SK-N-MC (cell line): Measurements from ENCODE around the gene GNA14.
A peak's percentile ranks its signal among the peaks of the same experiment; 100 is the strongest.

Source experiments
- DNase-seq: peaks from one replicate; pipeline ENCODE4 v3.0.0-alpha.2; 2011; ENCODE audit warnings: low read depth, low spot score
- H3K27ac ChIP-seq: fragments of 200-600 bp; sonication (generic); 2 replicates; pipeline ENCODE4 v1.5.1; 2016; ENCODE audit warnings: mixed run types
- H3K36me3 ChIP-seq: fragments of 200-600 bp; sonication (generic); 2 replicates; pipeline ENCODE4 v1.6.1; 2017; ENCODE audit warnings: antibody characterized with exemption, low read length, mixed read lengths; ENCODE audit not compliant: insufficient read depth
- H3K4me3 ChIP-seq: fragments of 200-600 bp; sonication (generic); 2 replicates; pipeline ENCODE4 v1.5.1; 2016
- H3K9ac ChIP-seq: fragments of 200-600 bp; sonication (generic); 2 replicates; pipeline ENCODE4 v1.8.0; 2017; ENCODE audit warnings: mixed run types, mixed read lengths; ENCODE audit not compliant: insufficient read length
- H3K9me3 ChIP-seq: fragments of 200-600 bp; sonication (generic); 2 replicates; pipeline ENCODE4 v1.6.1; 2017; ENCODE audit warnings: low read depth, mild to moderate bottlenecking, antibody characterized with exemption, low read length, moderate library complexity, mixed read lengths
- EZH2 ChIP-seq: fragments of 200-600 bp; sonication (generic); IDR thresholded peaks from one replicate; pipeline ENCODE4 v1.6.1; 2017; ENCODE audit warnings: antibody characterized with exemption
- FOXP2 ChIP-seq: optimal IDR thresholded peaks from 2 replicates; pipeline ENCODE3; 2011; ENCODE audit warnings: mild to moderate bottlenecking, moderate library complexity; ENCODE audit not compliant: insufficient read depth; ENCODE audit errors: extremely low read length, control extremely low read depth
- POLR2AphosphoS5 ChIP-seq: IDR thresholded peaks from 2 replicates; pipeline ENCODE4 v1.6.1; 2012; ENCODE audit warnings: mild to moderate bottlenecking, low read depth, low read length, borderline replicate concordance

The GNA14 gene

DNA sequence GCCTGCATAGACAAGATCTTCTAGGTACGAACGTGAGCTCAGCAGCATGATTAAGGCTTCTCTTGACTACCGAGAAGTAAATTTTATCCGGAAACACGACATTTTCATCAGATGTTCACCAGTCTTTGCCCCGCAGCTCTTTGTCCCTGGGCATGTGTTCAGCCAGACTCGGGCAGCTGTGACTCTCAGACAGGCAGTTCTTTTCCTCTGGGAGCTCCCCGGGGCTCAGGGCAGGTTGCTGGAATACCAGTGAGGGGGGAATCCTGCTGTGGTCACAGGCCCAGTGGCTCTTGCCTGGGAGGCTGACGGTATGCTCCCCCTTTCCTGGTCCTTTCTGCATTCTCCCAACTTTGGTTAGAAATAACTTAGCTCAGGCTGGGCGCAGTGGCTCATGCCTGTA lies 186.1 kb downstream of the GNA14 start:
- no peak overlapping the region for H3K9ac ChIP-seq
- no peaks in the 10 kb centered on the region for H3K36me3 ChIP-seq
- no peak overlapping the region for H3K4me3 ChIP-seq
- no peak for DNase-seq
- TF ChIP-seq POLR2AphosphoS5, result no peak
- no peak for TF ChIP-seq FOXP2
- H3K9me3 ChIP-seq, result no peaks in the 10 kb centered on the region
- no peak overlapping the region for H3K27ac ChIP-seq

DNA sequence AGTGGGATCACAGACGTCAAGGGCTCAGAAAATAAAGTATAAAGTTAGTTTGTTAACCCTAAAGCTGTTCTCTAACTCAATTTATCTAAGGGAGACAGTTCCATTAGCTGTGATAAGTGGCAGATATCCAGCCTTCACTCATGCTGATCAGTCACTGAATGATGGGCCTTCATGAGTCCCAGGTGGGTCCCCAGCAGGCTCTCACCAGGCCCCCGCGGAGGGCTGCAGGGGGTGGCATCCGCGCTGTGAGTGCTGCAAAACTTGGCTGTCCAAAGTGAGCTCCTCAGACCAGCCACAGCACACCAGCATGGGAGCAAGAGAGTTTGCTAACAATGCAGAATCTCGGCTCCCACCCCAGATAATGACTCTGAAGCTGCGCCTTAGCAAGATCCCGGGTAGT lies 187.2 kb downstream of the GNA14 start:
- Histone ChIP-seq H3K9ac (no peak overlapping the region), H3K4me3 (no peak overlapping the region), H3K9me3 (no peaks in the 10 kb centered on the region), H3K36me3 (no peaks in the 10 kb centered on the region), H3K27ac (no peak overlapping the region)
- DNase-seq, result no peak
- TF ChIP-seq POLR2AphosphoS5, result no peak
- no peak for TF ChIP-seq EZH2
- TF ChIP-seq FOXP2, result no peak

DNA sequence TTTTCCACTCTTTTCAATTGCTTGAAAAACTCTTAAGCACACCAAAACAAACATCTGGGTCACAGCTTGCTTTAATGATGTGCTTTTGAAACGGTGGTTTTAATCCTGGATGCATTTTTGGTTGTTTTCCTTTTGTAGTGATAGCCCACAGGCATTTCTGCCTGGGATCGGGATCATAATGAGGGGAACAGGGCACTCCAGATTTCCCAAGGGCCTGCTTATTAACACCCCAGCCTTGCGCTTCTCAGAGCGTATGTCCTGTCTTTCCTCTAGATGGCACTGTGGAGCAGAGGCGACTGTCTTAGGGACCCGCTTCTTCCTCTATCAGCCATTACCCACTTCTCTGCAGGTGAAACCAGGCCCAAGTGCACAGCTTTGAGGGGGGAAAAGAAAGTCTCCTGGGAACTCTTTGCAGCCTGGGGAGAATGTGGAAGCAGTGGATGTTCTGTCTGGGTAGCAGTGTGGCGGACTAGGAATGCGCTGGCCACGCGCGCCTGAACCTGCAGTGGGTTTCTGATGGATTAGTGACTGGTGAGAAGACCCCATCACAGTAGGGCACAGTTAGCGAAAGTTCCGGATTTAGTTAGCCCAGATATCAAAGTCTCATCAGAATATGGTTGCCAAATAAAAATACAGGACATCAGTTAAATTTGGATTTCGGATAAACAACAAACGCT lies 190.1 kb downstream of the GNA14 start:
- Histone ChIP-seq H3K27ac (peak overlapping the region; percentile 74), H3K9me3 (no peaks in the 10 kb centered on the region), H3K4me3 (peak overlapping the region; percentile 71), H3K36me3 (no peaks in the 10 kb centered on the region), H3K9ac (no peak overlapping the region)
- TF ChIP-seq EZH2 (no peak), POLR2AphosphoS5 (peak; percentile 51; the same call in 1 of the 2 replicates), FOXP2 (peak; percentile 75)
- DNase-seq, result peak; percentile 78

DNA sequence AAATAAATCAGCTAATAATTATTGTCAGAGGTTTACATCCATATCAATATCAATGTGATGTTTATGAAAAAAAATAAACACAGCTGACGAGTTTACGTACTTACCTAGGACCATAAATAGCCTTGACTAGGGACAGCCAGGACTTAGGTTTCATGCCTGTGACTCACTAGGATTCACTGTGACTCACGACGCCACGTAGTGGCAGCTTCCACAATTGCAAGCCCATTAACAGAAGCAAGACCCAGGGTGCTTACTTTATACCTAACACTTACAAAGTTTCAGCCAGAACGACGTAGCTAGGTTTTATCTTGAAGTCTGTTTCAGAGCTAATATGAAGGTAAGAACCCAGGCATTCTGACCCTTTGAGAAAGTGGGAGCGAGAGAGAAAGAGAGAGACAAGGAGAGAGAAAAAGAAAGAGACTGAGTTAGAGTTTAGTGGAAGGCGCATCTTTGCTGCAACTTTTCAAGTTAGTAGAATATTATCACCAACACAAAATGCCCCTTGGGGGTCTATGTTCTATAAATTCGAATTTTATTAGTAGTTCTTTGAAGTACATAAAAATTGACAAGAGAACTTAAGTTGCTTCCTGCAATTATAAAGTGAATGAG lies 191.2 kb downstream of the GNA14 start:
- DNase-seq, result peak; percentile 77
- peak overlapping the region; percentile 71 for H3K4me3 ChIP-seq
- TF ChIP-seq POLR2AphosphoS5, result no peak
- TF ChIP-seq EZH2, result no peak
- TF ChIP-seq FOXP2, result no peak
- no peaks in the 10 kb centered on the region for H3K36me3 ChIP-seq
- H3K27ac ChIP-seq, result peak overlapping the region; percentile 74; the same call in 1 of the 2 replicates
- H3K9ac ChIP-seq, result peak overlapping the region; percentile 52
- H3K9me3 ChIP-seq, result no peaks in the 10 kb centered on the region

DNA sequence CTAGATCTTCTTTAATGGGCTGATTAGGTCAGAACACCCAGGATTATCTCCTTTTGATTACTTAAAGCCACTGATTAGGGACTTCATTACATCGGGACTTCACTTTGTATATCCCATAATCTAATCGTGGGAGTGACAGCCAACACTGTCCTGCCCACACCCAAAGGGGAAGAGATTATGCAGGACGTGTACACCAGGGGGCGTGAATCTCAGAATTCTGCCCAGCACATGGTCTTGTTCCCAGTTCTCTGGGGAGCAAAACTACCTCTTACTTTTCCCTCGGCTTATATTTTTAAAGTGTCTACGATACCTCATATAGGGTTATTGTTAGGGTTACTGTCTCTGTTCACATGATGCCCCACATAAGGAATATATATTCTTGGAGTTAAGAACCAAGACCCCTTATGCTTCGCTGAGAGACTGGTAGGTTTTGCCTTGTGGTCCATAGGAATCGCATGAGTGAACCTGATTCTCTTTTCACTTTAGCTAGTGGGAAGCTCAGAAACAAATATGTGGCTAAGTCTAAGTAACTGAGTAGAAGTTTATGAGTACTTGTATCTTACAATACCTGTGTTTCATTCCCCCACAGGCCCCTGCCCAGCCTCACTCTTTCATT lies 192.7 kb downstream of the GNA14 start:
- DNase-seq, result no peak
- Histone ChIP-seq H3K9me3 (no peaks in the 10 kb centered on the region), H3K9ac (no peak overlapping the region), H3K27ac (no peak overlapping the region), H3K36me3 (no peaks in the 10 kb centered on the region), H3K4me3 (no peak overlapping the region)
- TF ChIP-seq POLR2AphosphoS5, result no peak
- TF ChIP-seq EZH2, result no peak
- TF ChIP-seq FOXP2, result no peak

DNA sequence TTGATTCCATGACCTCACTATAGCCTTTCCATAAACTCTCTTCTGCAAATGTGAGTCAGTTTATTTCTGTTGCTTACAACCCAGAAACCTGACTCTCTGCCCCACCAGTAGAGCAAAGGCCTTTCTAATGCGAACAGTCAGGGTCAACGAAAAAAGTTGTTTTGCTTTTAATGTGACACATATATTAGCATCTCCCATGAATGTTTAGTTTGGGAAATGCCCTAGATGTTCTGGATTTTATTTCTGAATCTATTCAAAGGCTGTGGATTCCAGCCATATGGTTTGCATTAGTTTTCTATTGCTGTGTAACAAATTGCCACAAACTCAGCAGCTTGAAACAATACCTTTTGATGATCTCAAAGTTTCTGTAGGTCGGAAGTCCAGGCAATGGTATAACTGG lies 193.5 kb downstream of the GNA14 start:
- no peak for DNase-seq
- no peak overlapping the region for H3K9ac ChIP-seq
- H3K9me3 ChIP-seq, result no peaks in the 10 kb centered on the region
- TF ChIP-seq FOXP2 (no peak), EZH2 (no peak), POLR2AphosphoS5 (no peak; the same call in 1 of the 2 replicates)
- H3K4me3 ChIP-seq, result no peak overlapping the region
- H3K36me3 ChIP-seq, result no peaks in the 10 kb centered on the region
- no peak overlapping the region for H3K27ac ChIP-seq

DNA sequence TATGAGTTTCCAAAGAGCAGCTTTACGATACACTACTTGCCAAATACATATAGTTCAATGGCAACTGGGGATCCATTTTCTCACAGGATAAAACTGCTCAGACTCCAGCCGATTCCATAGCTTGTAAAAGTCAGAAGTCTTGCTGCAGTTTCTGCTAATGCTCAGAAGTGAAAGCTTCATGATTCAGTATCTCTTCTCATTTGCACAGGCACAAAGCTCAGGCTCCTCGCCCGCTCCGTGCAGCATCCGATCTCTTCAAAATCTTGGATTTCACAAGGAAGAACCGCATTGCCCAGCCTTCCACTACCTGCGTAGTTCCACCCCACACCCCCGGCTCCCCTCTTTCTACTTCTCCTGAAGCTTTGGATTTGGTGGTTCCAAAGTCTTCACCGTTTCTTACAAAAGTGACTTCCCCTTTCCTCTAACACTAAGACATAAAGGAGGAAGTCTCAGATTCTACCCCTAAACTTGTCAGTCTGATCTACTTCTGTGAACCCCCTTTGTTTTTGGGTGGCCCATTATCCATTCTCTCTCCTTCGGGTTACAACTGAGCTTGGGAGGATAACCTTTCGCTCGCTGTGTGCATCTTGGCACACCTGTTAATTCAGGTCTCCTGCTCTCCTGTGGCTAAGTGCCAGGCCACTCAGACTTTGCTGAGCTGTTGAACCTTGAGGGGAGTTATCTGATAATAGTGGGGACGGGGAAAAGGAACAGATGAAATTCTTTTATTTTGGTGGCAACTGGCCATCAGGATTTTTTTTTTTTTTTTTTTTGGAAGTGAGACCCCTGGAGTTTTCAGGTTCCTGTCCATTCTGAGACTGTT lies 194.1 kb downstream of the GNA14 start:
- DNase-seq, result no peak
- no peak overlapping the region for H3K9ac ChIP-seq
- no peak overlapping the region for H3K4me3 ChIP-seq
- TF ChIP-seq POLR2AphosphoS5, result no peak
- no peak for TF ChIP-seq FOXP2
- TF ChIP-seq EZH2, result no peak
- no peaks in the 10 kb centered on the region for H3K36me3 ChIP-seq
- H3K9me3 ChIP-seq, result no peaks in the 10 kb centered on the region
- H3K27ac ChIP-seq, result no peak overlapping the region

DNA sequence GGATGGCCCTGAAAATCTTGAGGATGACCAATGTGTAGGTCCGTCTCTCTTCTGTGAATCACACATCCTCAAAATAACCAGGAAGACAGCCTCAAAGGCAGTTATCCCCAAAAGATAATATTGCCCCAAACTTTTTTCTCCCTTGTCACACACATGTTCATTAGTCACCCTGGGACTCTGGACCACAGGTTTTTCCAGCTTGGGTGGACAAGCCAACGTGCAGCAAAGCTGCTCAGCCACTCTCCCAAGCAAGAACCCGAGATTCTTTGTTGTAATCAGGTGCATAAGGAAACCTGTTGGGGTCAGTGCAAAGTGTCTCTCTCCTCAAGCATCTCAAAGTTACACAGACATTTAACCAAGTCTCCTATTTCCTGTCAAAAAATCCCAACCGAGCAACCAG lies 196.6 kb downstream of the GNA14 start:
- H3K27ac ChIP-seq, result no peak overlapping the region
- no peak overlapping the region for H3K9ac ChIP-seq
- DNase-seq, result no peak
- TF ChIP-seq POLR2AphosphoS5 (no peak), EZH2 (no peak), FOXP2 (no peak)
- no peaks in the 10 kb centered on the region for H3K9me3 ChIP-seq
- no peak overlapping the region for H3K4me3 ChIP-seq
- H3K36me3 ChIP-seq, result no peaks in the 10 kb centered on the region
